SK-N-SH (cell line): Measurements from ENCODE around the gene MCCC2. TPM values are rescaled to one million over a fixed set of nuclear protein-coding genes. Genes with fewer than 3 reads are reported as not detected.
"Not testable (repeated sequence)": the region's sequence is repeated elsewhere in the genome, so short reads cannot be mapped to it uniquely, and the experiment has no call there.

Experiments
- CTCF ChIA-PET: fragments of 300-600, 350-600 bp; formaldehyde crosslinking; extraction: SDS; loops from one replicate; lab custom pipeline; 2021; lab: Yijun Ruan, JAX
- POLR2A ChIA-PET: fragments of 350-600 bp; sonication (Branson Sonifier 250); formaldehyde crosslinking; extraction: SDS; loops from one replicate; lab custom pipeline; 2020; ENCODE audit warnings: antibody characterized with exemption, inconsistent platforms; lab: Yijun Ruan, JAX
- DNase-seq: peaks from one replicate; pipeline ENCODE4 v3.0.0; 2012
- H2AFZ ChIP-seq: fragments of 200-600 bp; sonication (generic); 2 replicates; pipeline ENCODE4 v1.8.1; 2016; ENCODE audit warnings: antibody characterized with exemption, mild to moderate bottlenecking, low read depth
- H3F3A ChIP-seq: fragments of 200-600 bp; sonication (generic); replicated peaks from 2 replicates; pipeline ENCODE3; 2016; ENCODE audit warnings: antibody characterized with exemption, mild to moderate bottlenecking; ENCODE audit not compliant: insufficient read depth
- H3K27ac ChIP-seq, 2 experiments: fragments of 200-500 bp in 1 of 2; fragments of 200-600 bp in 1 of 2; sonication (Bioruptor generic) in 1 of 2; sonication (generic), shearing (Covaris generic) in 1 of 2; 2 replicates each; pipeline versions ENCODE4 v1.5.1 to v1.6.1; 2014 to 2016; ENCODE audit warnings: low read depth in 2 of 2, inconsistent platforms in 1 of 2, low read length in 1 of 2, mild to moderate bottlenecking in 1 of 2, mixed read lengths in 1 of 2
- H3K27me3 ChIP-seq: fragments of 200-600 bp; sonication (generic), shearing (Covaris generic); 2 replicates; pipeline ENCODE4 v1.6.1; 2016; ENCODE audit warnings: mixed run types; ENCODE audit not compliant: insufficient read depth
- H3K36me3 ChIP-seq, 2 experiments: fragments of 200-500 bp in 1 of 2; fragments of 200-600 bp in 1 of 2; sonication (Bioruptor generic) in 1 of 2; sonication (generic) in 1 of 2; replicated peaks in 1 of 2; 2 replicates each; pipeline versions ENCODE3 to v1.5.1; 2014 to 2016; ENCODE audit warnings: low read length in 1 of 2, mild to moderate bottlenecking in 1 of 2; ENCODE audit not compliant: insufficient read depth in 2 of 2, control insufficient read depth in 1 of 2
- H3K4me1 ChIP-seq, 2 experiments: fragments of 200-500 bp in 1 of 2; fragments of 200-600 bp in 1 of 2; sonication (Bioruptor generic) in 1 of 2; sonication (generic), shearing (Covaris generic) in 1 of 2; 2 replicates each; pipeline versions ENCODE4 v1.5.1 to v1.6.1; 2014 to 2016; ENCODE audit warnings: low read depth in 1 of 2, low read length in 1 of 2, mixed run types in 1 of 2; ENCODE audit not compliant: insufficient read depth in 2 of 2, control insufficient read depth in 1 of 2
- H3K4me2 ChIP-seq: fragments of 200-600 bp; sonication (generic), shearing (Covaris generic); 2 replicates; pipeline ENCODE4 v1.6.1; 2017; ENCODE audit warnings: mixed run types
- H3K4me3 ChIP-seq, 2 experiments: fragments of 200-500 bp in 1 of 2; fragments of 200-600 bp in 1 of 2; sonication (Bioruptor generic) in 1 of 2; sonication (generic), shearing (Covaris generic) in 1 of 2; 2 replicates each; pipeline versions ENCODE4 v1.5.1 to v1.8.1; 2014 to 2016; ENCODE audit warnings: low read depth in 2 of 2, inconsistent platforms in 1 of 2, low read length in 1 of 2, mild to moderate bottlenecking in 1 of 2, mixed read lengths in 1 of 2, moderate library complexity in 1 of 2
- H3K79me2 ChIP-seq: fragments of 200-600 bp; sonication (generic); 2 replicates; pipeline ENCODE4 v1.8.1; 2017; ENCODE audit warnings: mild to moderate bottlenecking; ENCODE audit not compliant: insufficient read depth
- H3K9ac ChIP-seq: fragments of 200-600 bp; sonication (generic); 2 replicates; pipeline ENCODE4 v1.6.1; 2017; ENCODE audit warnings: mixed run types
- H3K9me2 ChIP-seq: fragments of 200-600 bp; sonication (generic); 2 replicates; pipeline ENCODE4 v1.6.1; 2017; ENCODE audit warnings: mixed run types
- H3K9me3 ChIP-seq: fragments of 200-600 bp; sonication (generic); 2 replicates; pipeline ENCODE4 v1.6.1; 2017; ENCODE audit warnings: mixed run types, mild to moderate bottlenecking, moderate library complexity
- H4K20me1 ChIP-seq: fragments of 200-600 bp; sonication (generic); 2 replicates; pipeline ENCODE4 v1.6.1; 2017; ENCODE audit warnings: mild to moderate bottlenecking, mixed run types; ENCODE audit not compliant: insufficient read depth
- GABPA ChIP-seq: IDR thresholded peaks from 2 replicates; pipeline ENCODE4 v1.4.0; 2012; ENCODE audit warnings: low read depth, mild to moderate bottlenecking
- MEF2A ChIP-seq: IDR thresholded peaks from 2 replicates; pipeline ENCODE4 v1.4.0; 2012; ENCODE audit warnings: low read depth, borderline replicate concordance
- MXI1 ChIP-seq: IDR thresholded peaks from 2 replicates; pipeline ENCODE4 v1.6.1; 2012; ENCODE audit warnings: mild to moderate bottlenecking, low read depth, low read length, improper control_type of control experiment
- RAD21 ChIP-seq: IDR thresholded peaks from 2 replicates; pipeline ENCODE4 v1.6.1; 2012; ENCODE audit warnings: mild to moderate bottlenecking, low read length
- SMC3 ChIP-seq: IDR thresholded peaks from 2 replicates; pipeline ENCODE4 v1.6.1; 2012; ENCODE audit warnings: low read depth, low read length, improper control_type of control experiment
- WGBS: methylation state at CpG from one replicate; pipeline ENCODE4 v1.1.6; 2017; ENCODE audit warnings: low lambda C conversion rate; 5-methylcytosine and 5-hydroxymethylcytosine counted together
- polyA plus RNA-seq, 3 experiments: library from polyadenylated mRNA; depleted of rRNA; stranded (reverse); fragments of >200 nt; gene quantifications; 2 replicates each; pipeline ENCODE4 v1.2.3, GENCODE V29; 2012
- TF ChIP-seq, protein P1 (sequence below): IDR thresholded peaks from 2 replicates; pipeline ENCODE4; 2012
- TF ChIP-seq, protein P2 (sequence below): IDR thresholded peaks from 2 replicates; pipeline ENCODE4 v1.4.0; 2012; ENCODE audit warnings: low read depth, borderline replicate concordance
- TF ChIP-seq, protein P3 (sequence below): IDR thresholded peaks from 2 replicates; pipeline ENCODE4 v1.4.0; 2012; ENCODE audit warnings: low read depth, borderline replicate concordance

MCCC2 gene
- polyA plus RNA-seq, 1 of the 3 experiments (the other 2 are of a cell fraction) = 33.6 TPM

DNA sequence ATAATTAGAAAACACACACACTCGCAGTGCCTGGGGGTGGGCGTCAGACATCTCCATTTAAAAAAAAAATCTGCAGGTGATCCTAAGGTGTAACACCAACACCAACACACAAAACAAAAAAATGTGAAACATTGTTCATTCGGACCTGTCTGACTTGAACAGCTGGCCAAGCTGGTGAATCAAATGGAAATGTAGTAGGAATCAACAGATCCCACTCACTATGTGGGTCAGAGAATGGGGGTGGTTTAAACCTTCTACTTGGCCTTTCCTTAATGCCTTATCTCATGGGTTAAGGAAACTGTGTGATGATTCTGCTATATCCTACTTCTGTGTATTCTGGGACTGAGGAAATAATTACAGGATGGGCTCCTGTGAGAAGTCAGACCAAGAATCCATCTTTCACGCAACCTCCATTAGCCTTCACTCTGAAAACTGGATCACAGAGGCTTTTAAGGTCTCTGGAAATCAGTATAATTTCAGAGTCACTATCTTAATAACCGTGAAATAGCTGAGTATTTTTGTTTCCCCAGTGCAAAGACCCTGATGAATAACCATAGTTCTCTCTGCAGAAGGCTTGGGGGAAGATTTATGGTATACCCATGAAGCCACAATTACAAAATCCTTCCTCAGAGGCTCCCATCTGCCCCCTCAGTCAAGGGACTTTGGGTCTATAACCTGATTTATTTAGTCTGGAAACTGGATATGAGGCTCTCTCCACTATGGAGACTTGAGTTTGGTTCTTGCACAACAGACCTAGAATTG, 17.2 kb upstream of the MCCC2 start:
- Histone ChIP-seq H4K20me1 (no peaks in the 10 kb centered on the region), H3K79me2 (no peaks in the 10 kb centered on the region), H3K9me2 (no peaks in the 10 kb centered on the region), H3K4me2 (no peak overlapping the region), H3F3A (no peaks in the 10 kb centered on the region), H3K36me3 (peaks cover 30 to 32% of the 10 kb centered on the region in 2 experiments), H3K9me3 (no peaks in the 10 kb centered on the region), H3K9ac (no peak overlapping the region), H2AFZ (no peak overlapping the region), H3K4me3 (no peak overlapping the region), H3K27me3 (no peaks in the 10 kb centered on the region), H3K4me1 (no peaks in the 10 kb centered on the region), H3K27ac (no peak overlapping the region)
- 95% methylated on average over 5 of the region's 5 CpGs for WGBS
- POLR2A ChIA-PET = no interaction called here
- CTCF ChIA-PET = interaction anchor here (0.7 to 2.1 kb wide), 2 partner anchors 188 to 1253 kb away, joined by 3 to 4 read pairs; no protein-coding TSS in a partner anchor
- DNase-seq = no peak
- TF ChIP-seq MXI1 (no peak), MEF2A (no peak), GABPA (no peak), SMC3 (no peak), RAD21 (no peak)
- TF ChIP-seq, protein P1, sequence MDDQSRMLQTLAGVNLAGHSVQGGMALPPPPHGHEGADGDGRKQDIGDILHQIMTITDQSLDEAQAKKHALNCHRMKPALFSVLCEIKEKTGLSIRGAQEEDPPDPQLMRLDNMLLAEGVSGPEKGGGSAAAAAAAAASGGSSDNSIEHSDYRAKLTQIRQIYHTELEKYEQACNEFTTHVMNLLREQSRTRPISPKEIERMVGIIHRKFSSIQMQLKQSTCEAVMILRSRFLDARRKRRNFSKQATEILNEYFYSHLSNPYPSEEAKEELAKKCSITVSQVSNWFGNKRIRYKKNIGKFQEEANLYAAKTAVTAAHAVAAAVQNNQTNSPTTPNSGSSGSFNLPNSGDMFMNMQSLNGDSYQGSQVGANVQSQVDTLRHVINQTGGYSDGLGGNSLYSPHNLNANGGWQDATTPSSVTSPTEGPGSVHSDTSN = no peak
- TF ChIP-seq, protein P2, sequence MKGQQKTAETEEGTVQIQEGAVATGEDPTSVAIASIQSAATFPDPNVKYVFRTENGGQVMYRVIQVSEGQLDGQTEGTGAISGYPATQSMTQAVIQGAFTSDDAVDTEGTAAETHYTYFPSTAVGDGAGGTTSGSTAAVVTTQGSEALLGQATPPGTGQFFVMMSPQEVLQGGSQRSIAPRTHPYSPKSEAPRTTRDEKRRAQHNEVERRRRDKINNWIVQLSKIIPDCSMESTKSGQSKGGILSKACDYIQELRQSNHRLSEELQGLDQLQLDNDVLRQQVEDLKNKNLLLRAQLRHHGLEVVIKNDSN = no peak
- TF ChIP-seq, protein P3, sequence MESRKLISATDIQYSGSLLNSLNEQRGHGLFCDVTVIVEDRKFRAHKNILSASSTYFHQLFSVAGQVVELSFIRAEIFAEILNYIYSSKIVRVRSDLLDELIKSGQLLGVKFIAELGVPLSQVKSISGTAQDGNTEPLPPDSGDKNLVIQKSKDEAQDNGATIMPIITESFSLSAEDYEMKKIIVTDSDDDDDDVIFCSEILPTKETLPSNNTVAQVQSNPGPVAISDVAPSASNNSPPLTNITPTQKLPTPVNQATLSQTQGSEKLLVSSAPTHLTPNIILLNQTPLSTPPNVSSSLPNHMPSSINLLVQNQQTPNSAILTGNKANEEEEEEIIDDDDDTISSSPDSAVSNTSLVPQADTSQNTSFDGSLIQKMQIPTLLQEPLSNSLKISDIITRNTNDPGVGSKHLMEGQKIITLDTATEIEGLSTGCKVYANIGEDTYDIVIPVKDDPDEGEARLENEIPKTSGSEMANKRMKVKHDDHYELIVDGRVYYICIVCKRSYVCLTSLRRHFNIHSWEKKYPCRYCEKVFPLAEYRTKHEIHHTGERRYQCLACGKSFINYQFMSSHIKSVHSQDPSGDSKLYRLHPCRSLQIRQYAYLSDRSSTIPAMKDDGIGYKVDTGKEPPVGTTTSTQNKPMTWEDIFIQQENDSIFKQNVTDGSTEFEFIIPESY = no peak

- H3K27ac ChIP-seq, H3K79me2 ChIP-seq, H3K9ac ChIP-seq, H4K20me1 ChIP-seq, H3K4me1 ChIP-seq, H3K9me2 ChIP-seq, H3K27me3 ChIP-seq, CTCF ChIA-PET, H2AFZ ChIP-seq, H3K9me3 ChIP-seq, POLR2A ChIA-PET, H3F3A ChIP-seq, H3K4me3 ChIP-seq, H3K4me2 ChIP-seq, DNase-seq: not testable (repeated sequence)
- 90% methylated on average over 5 of the region's 7 CpGs for WGBS
- H3K36me3 ChIP-seq = peaks cover 13 to 15% of the 10 kb centered on the region in 2 experiments
Observed at GRCh38 chr5:71571811-71572210, 15.3 kb upstream of the MCCC2 start.
